CD4-positive, alpha-beta T cell (primary cell): ENCODE data around the gene DMBX1. TPM values are rescaled to one million over a fixed set of nuclear protein-coding genes. Genes with fewer than 3 reads are reported as not detected.

Experiments
- ATAC-seq: fragments of 200-7000 bp; cut with Tn5 transposase; one replicate; pipeline ENCODE4 v1.10.0; 2022; ENCODE audit warnings: mild to moderate bottlenecking; ENCODE audit not compliant: poor library complexity
- CTCF ChIA-PET: fragments of 350-600 bp; sonication (Branson Sonifier 250); formaldehyde crosslinking; loops from one replicate; lab custom pipeline; 2021; ENCODE audit warnings: antibody characterized with exemption, inconsistent platforms; lab: Charles Lee
- POLR2A ChIA-PET: fragments of 350-600 bp; sonication (Branson Sonifier 250); formaldehyde crosslinking; loops from one replicate; lab custom pipeline; 2021; ENCODE audit warnings: antibody characterized with exemption, inconsistent platforms; lab: Charles Lee
- DNase-seq, 14 experiments: peaks; one replicate each; pipeline ENCODE4 v3.0.0-alpha.2; 2013 to 2020; ENCODE audit warnings: mixed read lengths in 2 of 14
- H3K27ac ChIP-seq, 2 donors: one replicate each; pipeline versions ENCODE4 v1.5.1 to v1.7.0; 2013; ENCODE audit warnings: low read length in 2 of 2, low read depth in 1 of 2, mild to moderate bottlenecking in 1 of 2
- H3K27me3 ChIP-seq, 2 experiments: 1 replicate in 1 of 2; 2 replicates in 1 of 2; pipeline versions ENCODE4 v1.6.1 to v1.7.0; 2013; ENCODE audit warnings: low read length in 2 of 2, control low read depth in 1 of 2, mild to moderate bottlenecking in 1 of 2, moderate library complexity in 1 of 2; ENCODE audit not compliant: insufficient read depth in 2 of 2, control insufficient read depth in 1 of 2
- H3K36me3 ChIP-seq: one replicate; pipeline ENCODE4 v1.6.1; 2013; ENCODE audit warnings: low read length, control low read depth; ENCODE audit not compliant: insufficient read depth
- H3K4me1 ChIP-seq: one replicate; pipeline ENCODE4 v1.6.1; 2013; ENCODE audit warnings: low read length, control low read depth; ENCODE audit not compliant: insufficient read depth
- H3K4me3 ChIP-seq: one replicate; pipeline ENCODE4 v1.5.1; 2013; ENCODE audit warnings: mild to moderate bottlenecking, low read length, moderate library complexity
- H3K9me3 ChIP-seq, 2 experiments: 1 replicate in 1 of 2; 2 replicates in 1 of 2; pipeline versions ENCODE4 v1.6.1 to v1.7.0; 2013; ENCODE audit warnings: low read length in 2 of 2, mild to moderate bottlenecking in 2 of 2, control low read depth in 1 of 2, moderate library complexity in 1 of 2; ENCODE audit not compliant: control insufficient read depth in 1 of 2, insufficient read depth in 1 of 2
- H3K27ac Mint-ChIP-seq: one replicate; pipeline ENCODE4 v1.8.0; 2020; ENCODE audit warnings: mixed read lengths
- H3K27me3 Mint-ChIP-seq: one replicate; pipeline ENCODE4 v1.8.0; 2021; ENCODE audit warnings: mixed read lengths
- H3K36me3 Mint-ChIP-seq: one replicate; pipeline ENCODE4 v1.8.0; 2021; ENCODE audit warnings: low read depth, mixed read lengths
- H3K4me1 Mint-ChIP-seq: one replicate; pipeline ENCODE4 v1.8.0; 2021; ENCODE audit warnings: low read depth, mixed read lengths
- H3K4me3 Mint-ChIP-seq: one replicate; pipeline ENCODE4 v1.8.0; 2020; ENCODE audit warnings: mild to moderate bottlenecking, mixed read lengths
- H3K9me3 Mint-ChIP-seq: one replicate; pipeline ENCODE4 v1.8.0; 2020; ENCODE audit warnings: mixed read lengths
- intact Hi-C, 2 experiments: fragments of 100-400 bp; cut with DNase I in 1 of 2; cut with micrococcal nuclease in 1 of 2; formaldehyde crosslinking; loops; one replicate each; pipeline versions ENCODE4 v1.15.1 to v1.9.0; 2023 to 2025; cut with DNase I, micrococcal nuclease
- total RNA-seq, 174 experiments: library from RNA in 2 of 174; stranded (reverse) in 2 of 174; gene quantifications; one replicate each; pipeline ENCODE4 v1.2.3 and lab custom pipeline; 2021 to 2026
- TF ChIP-seq, protein P1 (sequence below): fragments of 200-600 bp; IDR thresholded peaks from one replicate; pipeline ENCODE4 v1.8.0; 2022; ENCODE audit warnings: antibody characterized with exemption, mild to moderate bottlenecking

Gene DMBX1
- total RNA-seq, 2 experiments from 2014 or later: not detected

DNA sequence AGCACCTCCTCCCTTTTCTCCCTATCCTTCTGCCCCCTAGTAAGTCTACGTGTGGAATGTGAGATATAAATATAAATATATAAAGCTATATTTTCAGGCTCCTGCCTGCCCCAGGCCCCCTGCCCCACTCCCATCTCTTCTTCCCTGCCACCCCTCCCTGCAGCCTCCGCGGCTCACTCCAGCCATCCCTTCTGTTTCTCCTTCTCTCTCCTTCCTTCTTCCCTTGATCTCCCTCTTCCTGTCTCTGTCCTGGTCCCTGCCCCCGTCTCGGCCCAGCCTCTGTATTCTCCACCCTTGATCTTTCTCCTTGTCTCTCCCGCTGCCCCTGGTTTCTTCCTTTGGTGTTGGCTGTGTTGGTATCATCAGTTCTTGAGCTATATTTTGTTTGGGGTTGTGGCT is 23.2 kb downstream of the DMBX1 start:
- Histone ChIP-seq H3K36me3 (no peaks in the 10 kb centered on the region), H3K9me3 (no peaks in the 10 kb centered on the region), H3K4me1 (no peaks in the 10 kb centered on the region), H3K27me3 (peaks cover 9 to 26% of the 10 kb centered on the region in 2 experiments), H3K27ac (no peak overlapping the region), H3K4me3 (no peak overlapping the region)
- no peak for ATAC-seq
- ChIA-PET POLR2A (no interaction called here), CTCF (no interaction called here)
- intact Hi-C loops: no loop called here
- TF ChIP-seq, protein P1, sequence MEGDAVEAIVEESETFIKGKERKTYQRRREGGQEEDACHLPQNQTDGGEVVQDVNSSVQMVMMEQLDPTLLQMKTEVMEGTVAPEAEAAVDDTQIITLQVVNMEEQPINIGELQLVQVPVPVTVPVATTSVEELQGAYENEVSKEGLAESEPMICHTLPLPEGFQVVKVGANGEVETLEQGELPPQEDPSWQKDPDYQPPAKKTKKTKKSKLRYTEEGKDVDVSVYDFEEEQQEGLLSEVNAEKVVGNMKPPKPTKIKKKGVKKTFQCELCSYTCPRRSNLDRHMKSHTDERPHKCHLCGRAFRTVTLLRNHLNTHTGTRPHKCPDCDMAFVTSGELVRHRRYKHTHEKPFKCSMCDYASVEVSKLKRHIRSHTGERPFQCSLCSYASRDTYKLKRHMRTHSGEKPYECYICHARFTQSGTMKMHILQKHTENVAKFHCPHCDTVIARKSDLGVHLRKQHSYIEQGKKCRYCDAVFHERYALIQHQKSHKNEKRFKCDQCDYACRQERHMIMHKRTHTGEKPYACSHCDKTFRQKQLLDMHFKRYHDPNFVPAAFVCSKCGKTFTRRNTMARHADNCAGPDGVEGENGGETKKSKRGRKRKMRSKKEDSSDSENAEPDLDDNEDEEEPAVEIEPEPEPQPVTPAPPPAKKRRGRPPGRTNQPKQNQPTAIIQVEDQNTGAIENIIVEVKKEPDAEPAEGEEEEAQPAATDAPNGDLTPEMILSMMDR: no peak
- Mint-ChIP-seq H3K27me3 (peaks cover 54% of the 10 kb centered on the region), H3K4me1 (no peaks in the 10 kb centered on the region), H3K27ac (no peak overlapping the region), H3K4me3 (no peak overlapping the region), H3K36me3 (no peaks in the 10 kb centered on the region), H3K9me3 (no peaks in the 10 kb centered on the region)
- no peak for DNase-seq

DNA sequence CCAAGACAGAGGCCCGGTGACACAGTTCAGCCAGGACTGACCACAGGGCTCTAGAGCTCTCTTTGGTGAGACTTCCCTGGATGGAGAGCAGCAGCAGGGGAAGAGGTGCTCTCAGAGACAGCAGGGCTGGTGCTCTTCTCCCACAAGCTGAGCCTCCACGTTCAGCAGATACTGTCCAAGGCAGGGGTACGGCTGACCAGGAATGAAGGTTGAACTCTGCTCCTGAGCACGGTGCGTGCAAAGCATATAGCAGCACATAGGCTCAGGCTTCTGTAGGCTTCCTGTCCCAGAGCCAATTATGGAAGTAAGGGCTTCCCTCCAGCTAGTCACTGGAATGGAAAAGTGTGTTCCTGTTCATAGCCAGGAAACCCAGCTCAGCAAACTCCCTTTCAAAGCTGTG is 23.9 kb downstream of the DMBX1 start:
- no peaks in the 10 kb centered on the region for H3K4me1 ChIP-seq
- DNase-seq: no peak
- ChIA-PET CTCF (interaction anchor here (0.8 kb wide), 1 partner anchor 9 kb away, joined by 3 read pairs; no protein-coding TSS in a partner anchor), POLR2A (no interaction called here)
- H3K27ac Mint-ChIP-seq: no peak overlapping the region
- no peaks in the 10 kb centered on the region for H3K36me3 Mint-ChIP-seq
- H3K27me3 Mint-ChIP-seq: peaks cover 55% of the 10 kb centered on the region
- TF ChIP-seq, protein P1: no peak
- no peak overlapping the region for H3K27ac ChIP-seq
- no peak overlapping the region for H3K4me3 Mint-ChIP-seq
- no peaks in the 10 kb centered on the region for H3K4me1 Mint-ChIP-seq
- H3K9me3 Mint-ChIP-seq: no peaks in the 10 kb centered on the region
- intact Hi-C loops: no loop called here
- no peaks in the 10 kb centered on the region for H3K9me3 ChIP-seq
- H3K4me3 ChIP-seq: no peak overlapping the region
- H3K36me3 ChIP-seq: no peaks in the 10 kb centered on the region
- H3K27me3 ChIP-seq: peaks cover 7 to 30% of the 10 kb centered on the region in 2 experiments
- ATAC-seq: no peak

DNA sequence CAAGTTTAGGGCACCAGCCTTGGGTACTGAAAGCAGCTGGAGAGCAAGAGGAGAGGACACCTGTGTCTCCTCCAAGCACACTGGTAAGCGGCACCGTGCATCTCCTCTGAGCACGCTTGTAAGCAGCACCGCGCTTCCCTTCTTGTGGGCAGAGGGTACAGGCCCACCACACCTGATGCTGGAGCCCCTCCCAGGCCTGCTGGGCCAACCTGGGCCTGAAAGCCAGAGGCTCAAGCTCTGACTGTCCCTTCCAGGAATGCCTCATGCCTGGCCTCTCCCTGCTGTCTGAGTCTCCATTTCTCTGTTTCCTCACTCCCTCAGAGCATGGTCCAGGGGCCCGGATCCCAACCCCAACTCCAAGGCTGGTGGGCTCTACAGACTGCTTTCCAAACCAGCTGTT is 25.9 kb downstream of the DMBX1 start:
- Histone ChIP-seq H3K4me3 (no peak overlapping the region), H3K27ac (no peak overlapping the region), H3K9me3 (no peaks in the 10 kb centered on the region), H3K27me3 (peaks cover 7 to 30% of the 10 kb centered on the region in 2 experiments), H3K4me1 (no peaks in the 10 kb centered on the region), H3K36me3 (no peaks in the 10 kb centered on the region)
- DNase-seq (no peak), ATAC-seq (no peak)
- TF ChIP-seq, protein P1: no peak
- ChIA-PET CTCF (no interaction called here), POLR2A (no interaction called here)
- Mint-ChIP-seq H3K4me1 (no peaks in the 10 kb centered on the region), H3K27ac (no peak overlapping the region), H3K9me3 (no peaks in the 10 kb centered on the region), H3K27me3 (peaks cover 57% of the 10 kb centered on the region), H3K4me3 (no peak overlapping the region), H3K36me3 (no peaks in the 10 kb centered on the region)
- intact Hi-C loops: no loop called here
